ENCODE data around the gene CSNK2A3.

Gene CSNK2A3

DNA sequence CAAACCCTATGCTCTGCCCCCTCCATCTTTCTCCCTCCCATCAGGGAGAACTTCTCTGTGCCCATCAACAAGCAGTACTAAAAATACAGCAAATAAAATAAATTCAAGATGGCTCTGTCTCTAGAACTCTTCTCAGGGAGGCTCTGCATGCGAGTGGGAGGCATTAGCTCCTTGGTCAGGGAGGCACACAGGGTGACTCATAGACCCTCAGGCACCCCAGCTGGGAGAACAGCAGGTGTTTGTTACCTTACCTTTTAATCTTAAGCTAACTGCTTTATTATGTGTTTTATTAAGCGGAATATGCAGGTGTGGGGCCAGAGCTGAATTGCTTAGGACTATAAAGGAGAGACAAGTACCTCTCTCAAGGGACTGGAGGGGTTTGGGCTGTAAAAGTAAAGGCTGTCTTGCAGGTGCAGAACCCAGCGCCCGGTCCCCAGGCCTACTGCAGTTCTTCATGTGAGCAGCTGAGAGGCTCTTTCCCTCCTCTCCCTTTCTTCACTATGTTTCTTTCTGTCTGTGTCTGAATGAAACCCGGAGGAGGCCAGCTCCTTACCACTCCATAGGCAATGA, 20.8 kb downstream of the CSNK2A3 start:
- no peak for DNase-seq

DNA sequence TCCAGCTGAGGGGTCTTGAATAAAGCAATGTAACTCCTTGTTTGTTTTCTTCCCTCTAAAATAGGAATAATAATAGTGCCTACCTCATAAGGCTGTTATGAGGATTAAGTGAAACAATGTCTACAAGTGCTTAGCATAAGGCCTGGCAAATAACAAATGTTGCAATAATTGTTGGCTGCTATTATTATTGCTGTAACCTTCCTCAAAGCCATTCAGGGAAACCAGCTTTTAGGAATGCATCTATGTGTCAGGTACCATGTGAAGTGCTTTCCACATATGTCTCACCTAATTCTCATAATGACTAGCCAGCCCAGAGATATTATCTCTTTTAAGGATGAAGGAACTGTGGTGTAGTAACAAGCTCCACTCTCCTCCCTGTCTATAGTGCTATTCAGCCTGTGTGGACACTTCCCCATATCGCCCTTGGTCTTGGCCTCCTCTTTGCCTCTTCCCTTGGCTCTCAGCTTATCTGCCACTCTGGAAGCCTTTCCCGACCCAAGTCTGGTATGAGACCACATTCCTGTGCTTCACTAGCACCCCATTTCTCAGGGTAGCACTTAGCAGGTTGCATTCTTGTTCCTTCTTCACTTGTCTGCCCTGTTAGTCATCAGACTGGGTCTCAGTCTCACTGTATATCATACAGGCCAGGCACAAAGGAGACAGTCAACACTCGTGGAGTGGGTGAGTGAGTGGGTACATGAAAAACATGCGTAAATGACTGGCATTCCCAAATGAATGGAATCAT, 23.8 kb downstream of the CSNK2A3 start:
- DNase-seq, result no peak

- DNase-seq, result no peak
Observed at GRCh38 chr11:11324090-11324489, 29.0 kb downstream of the CSNK2A3 start.

DNA sequence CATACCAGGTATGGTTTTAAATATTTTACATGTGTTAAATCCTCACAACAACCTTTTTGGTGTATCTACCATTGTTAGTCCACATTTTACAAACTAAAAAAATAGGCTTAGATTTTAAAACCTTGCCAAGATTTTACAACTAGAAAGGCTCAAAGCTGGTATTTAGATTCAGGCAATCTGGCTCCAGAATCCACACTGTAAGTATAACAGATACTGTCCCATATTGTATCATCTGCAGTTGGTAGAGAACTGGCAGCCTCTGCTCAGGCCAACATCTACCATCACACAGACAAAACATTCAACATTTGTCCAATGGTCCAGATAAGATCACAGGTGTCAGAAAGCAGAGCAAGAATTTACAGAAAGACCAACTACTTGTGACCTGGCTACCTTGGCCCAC, 30.9 kb downstream of the CSNK2A3 start:
- DNase-seq, result no peak

GRCh38 chr11:11320825-11321224, 32.2 kb downstream of the CSNK2A3 start:
- no peak for DNase-seq

DNA sequence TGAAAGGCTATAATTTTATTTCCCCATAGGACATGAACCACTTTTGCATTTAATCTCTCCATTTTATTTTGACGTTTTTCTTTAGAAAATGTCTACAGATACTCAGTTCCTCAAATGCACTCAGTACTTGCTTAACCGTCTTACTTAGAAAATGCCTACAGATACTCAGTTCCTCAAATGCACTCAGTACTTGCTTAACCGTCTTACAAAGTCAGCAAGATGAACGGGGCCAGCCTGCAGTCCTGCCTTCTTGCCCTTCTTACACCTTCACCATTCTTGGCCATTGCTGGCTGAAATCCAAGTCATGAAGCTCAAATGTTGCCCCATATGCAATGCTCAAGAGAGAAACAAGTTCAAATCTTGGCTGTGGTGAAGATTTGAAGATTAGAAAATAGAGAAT, 34.1 kb downstream of the CSNK2A3 start:
- no peak for DNase-seq

DNA sequence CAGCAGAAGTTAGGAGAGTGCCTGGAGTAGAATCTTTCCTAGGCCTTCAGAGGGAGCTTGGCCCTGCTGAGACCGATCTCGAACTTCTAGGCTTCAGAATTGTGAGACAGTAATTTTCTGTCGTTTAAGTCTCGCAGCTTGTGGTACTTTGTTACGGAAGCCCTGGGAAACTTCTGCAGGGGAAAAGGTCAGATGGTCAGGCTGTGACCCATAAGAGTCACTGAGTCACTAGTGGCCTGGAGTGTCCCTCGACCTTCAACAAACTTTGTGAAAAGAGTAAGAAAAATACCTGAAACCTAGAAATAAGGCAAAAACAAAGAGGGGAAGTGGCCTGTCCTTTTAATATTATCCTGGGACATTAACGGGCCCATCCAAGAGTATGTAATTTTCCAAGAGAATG, 34.6 kb downstream of the CSNK2A3 start:
- no peak for DNase-seq

DNA sequence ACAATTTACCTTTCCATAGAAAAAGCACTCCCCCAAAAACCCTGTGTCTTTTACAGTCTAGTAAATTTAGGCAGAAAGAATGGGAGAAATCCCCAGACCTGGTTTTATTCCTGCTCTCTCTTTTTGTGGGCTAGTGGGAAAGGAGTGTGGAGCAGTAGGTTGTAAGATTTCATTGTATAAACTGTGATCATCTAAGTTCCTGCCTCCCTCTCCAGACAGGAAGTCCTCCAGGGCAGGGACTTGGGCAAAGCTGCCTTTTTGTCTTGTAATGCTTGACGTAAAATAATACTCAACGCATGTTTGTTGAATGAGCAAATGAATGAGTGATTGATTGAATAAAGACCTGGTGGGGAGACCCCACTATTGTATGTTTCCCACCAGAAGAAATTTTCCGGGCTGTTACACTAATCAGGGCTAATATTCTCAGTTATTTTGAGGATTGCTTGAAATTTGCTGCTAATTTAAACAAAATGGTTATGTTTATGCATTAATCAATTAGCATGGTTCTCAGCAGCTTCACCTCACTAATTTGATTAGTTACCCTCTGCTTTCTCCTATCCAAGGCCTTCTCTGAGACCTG, 36.3 kb downstream of the CSNK2A3 start:
- DNase-seq, result no peak

DNA sequence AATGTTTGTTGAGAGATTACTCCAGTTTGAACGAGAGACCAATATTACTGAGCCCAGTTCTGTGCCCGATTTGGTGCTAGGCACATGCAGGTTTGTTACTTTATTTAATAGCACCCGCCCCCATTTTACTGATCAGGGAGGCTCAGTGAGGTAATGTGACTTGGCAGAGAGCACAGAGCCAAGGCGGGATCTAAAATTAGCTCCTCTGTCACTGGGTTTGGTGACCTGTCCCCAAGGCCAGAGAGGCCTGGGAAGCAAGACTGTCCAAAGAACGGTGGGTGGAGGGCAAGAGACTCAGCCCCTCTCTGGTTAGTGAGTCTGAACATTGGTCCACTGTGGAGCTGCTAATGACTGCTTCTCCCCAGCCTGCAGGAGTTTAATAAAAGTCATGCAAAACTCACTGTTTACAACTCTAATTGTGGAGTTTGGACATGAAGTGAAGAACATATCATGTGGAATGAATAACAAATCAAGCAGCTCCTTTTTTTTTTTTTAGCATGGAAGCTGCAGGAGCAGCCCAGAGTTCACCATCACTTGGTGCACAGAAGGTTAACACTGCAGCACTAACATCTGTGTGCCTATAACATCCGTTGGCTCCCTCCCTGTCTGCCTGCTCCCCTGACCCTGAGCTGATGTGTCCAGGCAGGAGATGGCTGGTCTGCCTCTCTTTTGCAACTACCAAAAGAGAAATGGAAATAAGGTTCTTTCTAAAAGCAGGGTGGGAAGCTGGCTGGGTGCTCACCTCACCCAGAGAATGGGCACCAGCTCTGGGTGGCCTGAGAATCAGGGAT, 39.0 kb downstream of the CSNK2A3 start:
- no peak for DNase-seq

DNA sequence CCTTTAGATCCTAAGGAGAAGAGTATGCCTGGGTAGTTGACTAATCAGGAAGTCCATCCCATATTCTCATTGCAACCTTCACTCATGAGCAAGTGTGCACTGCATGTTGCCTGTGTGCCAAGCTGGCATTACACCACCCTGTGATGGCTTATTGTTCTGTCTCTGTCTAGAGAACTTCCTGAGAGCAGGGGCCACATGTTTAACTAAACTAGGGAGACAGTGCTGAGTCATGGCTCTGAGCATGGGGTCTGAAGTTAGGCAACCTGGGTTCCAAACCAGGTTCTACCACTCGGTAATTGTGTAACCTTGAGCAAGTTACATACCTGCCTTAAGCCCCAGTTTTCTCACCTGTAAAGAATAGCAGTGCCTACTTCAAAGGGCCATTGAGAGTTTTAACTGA, 39.6 kb downstream of the CSNK2A3 start:
- DNase-seq, result no peak

- DNase-seq, result no peak
Observed at GRCh38 chr11:11312738-11313137, 40.3 kb downstream of the CSNK2A3 start.

DNA sequence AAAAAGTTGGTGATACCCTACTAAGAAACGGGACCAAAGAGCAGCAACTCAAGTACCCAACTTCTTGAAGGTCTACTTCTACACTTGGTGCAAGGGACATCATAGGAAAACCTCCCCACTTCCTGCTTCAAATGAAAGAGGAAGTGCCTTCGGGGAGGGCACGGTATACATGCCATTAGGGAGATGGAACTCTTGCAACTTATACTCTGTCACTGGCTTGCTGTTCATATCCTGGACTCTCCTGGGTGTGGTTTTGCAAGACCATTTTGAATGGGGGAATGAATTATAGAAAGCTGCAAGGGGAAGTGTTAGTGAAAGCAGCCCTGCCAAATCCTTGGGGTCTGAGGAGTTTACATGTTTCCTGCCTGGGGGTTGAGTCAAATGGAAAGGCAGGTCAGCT, 41.9 kb downstream of the CSNK2A3 start:
- DNase-seq, result no peak

DNA sequence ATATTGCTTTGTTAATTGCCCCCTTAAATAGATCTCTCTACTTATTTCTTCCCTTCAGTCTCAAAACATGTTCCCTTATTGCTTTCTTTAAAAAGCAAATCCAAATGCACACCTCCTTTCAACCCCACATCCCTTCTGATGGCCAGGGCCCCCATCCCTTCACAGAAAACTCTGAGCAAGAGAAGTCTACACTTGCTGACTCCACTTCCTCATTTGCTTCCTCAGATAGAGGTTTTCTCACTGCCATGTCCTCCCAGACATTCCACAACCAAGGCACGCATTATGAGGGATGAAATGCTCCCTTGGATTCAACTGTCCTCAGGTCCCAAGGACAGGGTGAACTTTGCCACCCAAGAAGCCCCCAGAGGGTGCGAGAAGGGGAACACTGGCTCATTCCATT, 43.1 kb downstream of the CSNK2A3 start:
- DNase-seq, result no peak

GRCh38 chr11:11308249-11308648, 44.8 kb downstream of the CSNK2A3 start:
- DNase-seq, result no peak

- no peak for DNase-seq
Observed at GRCh38 chr11:11306855-11307254, 46.2 kb downstream of the CSNK2A3 start.

DNA sequence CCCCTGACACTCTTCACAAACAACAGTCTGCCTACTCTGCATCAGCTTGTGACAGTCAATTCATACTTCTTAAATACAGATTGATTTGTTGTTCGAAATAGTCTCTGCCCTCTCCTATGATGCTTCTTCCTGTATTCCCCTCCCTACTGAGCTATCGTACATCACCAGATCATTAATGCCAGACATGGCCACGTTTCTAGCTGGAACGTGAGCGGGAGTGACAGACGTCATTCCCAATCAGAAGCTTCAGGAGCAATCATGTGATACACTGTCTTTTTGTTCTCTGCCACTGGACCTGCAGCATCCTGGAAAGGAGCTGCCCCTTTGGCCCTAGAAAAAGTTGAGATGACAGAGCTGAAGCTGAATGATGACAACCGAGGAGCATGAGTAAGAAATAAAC, 48.5 kb downstream of the CSNK2A3 start:
- DNase-seq, result no peak

- DNase-seq, result no peak
Observed at GRCh38 chr11:11302565-11302964, 50.5 kb downstream of the CSNK2A3 start.
